ENCODE data around the gene SRR.
"Not testable (repeated sequence)": the region's sequence is repeated elsewhere in the genome, so short reads cannot be mapped to it uniquely, and the experiment has no call there.

SRR gene

GRCh38 chr17:2303204-2304188, at the start of gene SRR, which contains the start of gene SMG6:
Gene SRR, plus strand, starts transcription at chr17:2303950. Its CDS starts 11,611 bp downstream, at chr17:2315561.
Gene SMG6, minus strand, starts transcription at chr17:2303785. Its CDS starts 65 bp downstream, at chr17:2303720.
- DNase-seq = peak; percentile 94

GRCh38 chr17:2258830-2259229, 44.9 kb upstream of the SRR start:
- not testable (repeated sequence) for DNase-seq

- DNase-seq = peak; percentile 83
Measured at GRCh38 chr17:2259769-2260536, 43.8 kb upstream of the SRR start.

- DNase-seq = no peak
Measured at GRCh38 chr17:2262135-2262587, 41.6 kb upstream of the SRR start.

- no peak for DNase-seq
Measured at GRCh38 chr17:2263183-2264066, 40.3 kb upstream of the SRR start.

GRCh38 chr17:2264067-2264860, 39.5 kb upstream of the SRR start:
- DNase-seq = no peak

GRCh38 chr17:2265166-2265565, 38.6 kb upstream of the SRR start:
- DNase-seq = not testable (repeated sequence)

GRCh38 chr17:2266045-2266864, 37.5 kb upstream of the SRR start:
- peak; percentile 90 for DNase-seq

GRCh38 chr17:2266865-2267228, 36.9 kb upstream of the SRR start:
- DNase-seq = no peak

GRCh38 chr17:2267354-2267753, 36.4 kb upstream of the SRR start:
- no peak for DNase-seq

- DNase-seq = peak; percentile 46
Measured at GRCh38 chr17:2271985-2272702, 31.6 kb upstream of the SRR start.

GRCh38 chr17:2274414-2274813, 29.3 kb upstream of the SRR start:
- no peak for DNase-seq

GRCh38 chr17:2275722-2276121, 28.0 kb upstream of the SRR start:
- no peak for DNase-seq

- DNase-seq = no peak
Measured at GRCh38 chr17:2277429-2278170, 26.1 kb upstream of the SRR start.

- DNase-seq = no peak
Measured at GRCh38 chr17:2279707-2280106, 24.0 kb upstream of the SRR start.

- no peak for DNase-seq
Measured at GRCh38 chr17:2282297-2282873, 21.4 kb upstream of the SRR start.

- no peak for DNase-seq
Measured at GRCh38 chr17:2283302-2283701, 20.4 kb upstream of the SRR start.

GRCh38 chr17:2289878-2290478, 13.8 kb upstream of the SRR start:
- no peak for DNase-seq

GRCh38 chr17:2292100-2292499, 11.7 kb upstream of the SRR start:
- no peak for DNase-seq
